GM12874 (cell line): ENCODE measurements around the gene HAUS6.

ENCODE experiments used
- CTCF ChIP-seq: IDR thresholded peaks from 2 replicates; pipeline ENCODE4 v1.5.1; 2011; ENCODE audit warnings: low read depth, mild to moderate bottlenecking, control low read depth, low read length, moderate library complexity; ENCODE audit not compliant: insufficient read depth

The HAUS6 gene

DNA sequence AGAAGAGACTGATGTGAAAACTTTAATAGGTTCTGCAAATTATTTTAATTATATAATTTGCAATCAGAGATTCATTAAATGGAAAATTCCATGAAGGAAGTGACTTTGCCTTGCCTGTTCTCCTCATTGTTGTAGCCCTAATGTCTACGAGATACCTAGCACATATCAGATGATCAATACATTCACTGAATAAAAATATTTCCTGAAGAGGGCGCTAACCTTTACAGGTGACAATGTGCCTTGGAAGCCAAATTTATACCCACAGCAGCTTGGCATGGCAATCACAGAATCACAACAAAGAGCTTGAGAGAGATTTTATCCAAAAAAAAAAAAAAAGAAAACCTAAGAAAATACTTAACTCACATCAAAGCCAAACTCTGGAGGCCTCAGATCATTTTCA is 17.4 kb downstream of the HAUS6 start:
- peak; percentile 33; the same call in 1 of the 2 replicates for TF ChIP-seq CTCF

GRCh38 chr9:19074836-19075235 is 27.9 kb downstream of the HAUS6 start:
- TF ChIP-seq CTCF, result no peak

GRCh38 chr9:19074229-19074628 is 28.5 kb downstream of the HAUS6 start:
- no peak for TF ChIP-seq CTCF

GRCh38 chr9:19057033-19057432 is 45.7 kb downstream of the HAUS6 start:
- no peak for TF ChIP-seq CTCF

GRCh38 chr9:19050637-19051591 is 51.8 kb downstream of the HAUS6 start:
- no peak for TF ChIP-seq CTCF

- no peak for TF ChIP-seq CTCF
Measured at GRCh38 chr9:19049917-19050636, 52.6 kb downstream of the HAUS6 start.
